H1 (cell line): ENCODE measurements around the gene PEAK3. TPM values are rescaled to one million over a fixed set of nuclear protein-coding genes. Genes with fewer than 3 reads are reported as not detected.

Experiments
- microRNA counts: library from miRNA; unstranded; fragments of <30 nt; microRNA quantifications from one replicate; lab custom pipeline; 2015
- microRNA-seq, 2 experiments: library from miRNA; unstranded; fragments of <30 nt; microRNA quantifications; one replicate each; pipeline versions ENCODE4 to v1.2.0, GENCODE V29; 2016 to 2020; ENCODE audit warnings: borderline microRNAs expressed in 2 of 2, borderline number of aligned reads in 2 of 2, borderline replicate concordance in 1 of 2
- polyA plus RNA-seq, 7 experiments: library from polyadenylated mRNA; depleted of rRNA in 3 of 7; stranded (reverse) in 5 of 7; unstranded in 2 of 7; fragments of >200 nt in 5 of 7; fragments of 200-250 nt in 2 of 7; gene quantifications; 1 replicate in 5 of 7; 2 replicates in 1 of 7; 4 replicates in 1 of 7; pipeline versions ENCODE4 v1.2.1 to v1.2.3, GENCODE V29; 2011 to 2013; ENCODE audit warnings: missing spikeins in 2 of 7, mixed read lengths in 2 of 7
- small RNA-seq: library from polyadenylated mRNA; stranded (forward); fragments of <200 nt; extraction: miRNeasy Mini kit (QIAGEN cat#:217004); gene quantifications from one replicate; pipeline ENCODE3, GENCODE V24; 2013; ENCODE audit not compliant: insufficient read depth
- total RNA-seq: library from RNA; stranded (reverse); fragmentation: NEBNext Ultra II Directional; extraction: Animal tissue kit (Norgen Biotek cat#: 25700); gene quantifications from 2 replicates; pipeline ENCODE4 v1.2.1, GENCODE V29; 2021

Gene PEAK3
- total and polyA plus RNA-seq, 2 of the 8 experiments (the other 6 are each of a cell fraction or from before 2014, with no cell fraction given) = not detected

MicroRNAs within 50 kb of the gene (microRNA counts, 767-probe panel; counts per million panel counts)
- microRNA hsa-miR-1227 (lab: Ali Mortazavi, UCI) = 879 counts per million, percentile 95 among the panel's probes with 10 or more counts

Small RNA genes lying within 50 kb of the gene (microRNA-seq; reads per million reads assigned to microRNA genes)
- gene MIR1227 (0.46 to 2.2 reads per million in 2 experiments), gene MIR4321 (0 reads per million in 2 experiments)

Small RNA genes lying within 50 kb of the gene (small RNA-seq; reads per million reads assigned to genes)
- 1.2 reads per million for gene MIR1227

Other genes with a start within 250 kb of the PEAK3 start
- gene MKNK2, start 230.9 kb downstream of the PEAK3 start, total RNA-seq = 163 and 174 TPM in 2 replicates
- 166 and 200 TPM in 2 replicates for gene MKNK2, start 230.9 kb downstream of the PEAK3 start, polyA plus RNA-seq (2011; rRNA removed)
- gene MOB3A, start 185.8 kb downstream of the PEAK3 start, total RNA-seq = 9.2 and 9.8 TPM in 2 replicates
- gene MOB3A, start 185.8 kb downstream of the PEAK3 start, polyA plus RNA-seq (2011; rRNA removed) = 9.6 and 10.2 TPM in 2 replicates
- 1.3 and 1.8 TPM in 2 replicates for gene IZUMO4, start 185.3 kb downstream of the PEAK3 start, total RNA-seq
- 1.9 and 2.3 TPM in 2 replicates for gene IZUMO4, start 185.3 kb downstream of the PEAK3 start, polyA plus RNA-seq (2011; rRNA removed)
- gene AP3D1, start 130.6 kb downstream of the PEAK3 start, total RNA-seq = 174 and 184 TPM in 2 replicates
- 161 and 227 TPM in 2 replicates for gene AP3D1, start 130.6 kb downstream of the PEAK3 start, polyA plus RNA-seq (2011; rRNA removed)
- 74.8 and 76.3 TPM in 2 replicates for gene DOT1L, start 118.2 kb downstream of the PEAK3 start, total RNA-seq
- 17.5 and 39.8 TPM in 2 replicates for gene DOT1L, start 118.2 kb downstream of the PEAK3 start, polyA plus RNA-seq (2011; rRNA removed)
- 135 TPM in 2 replicates for gene PLEKHJ1, start 45.8 kb downstream of the PEAK3 start, total RNA-seq
- gene PLEKHJ1, start 45.8 kb downstream of the PEAK3 start, polyA plus RNA-seq (2011; rRNA removed) = 187 and 235 TPM in 2 replicates
- gene SF3A2, start 45.4 kb downstream of the PEAK3 start, total RNA-seq = 142 and 146 TPM in 2 replicates
- gene SF3A2, start 45.4 kb downstream of the PEAK3 start, polyA plus RNA-seq (2011; rRNA removed) = 15.3 and 31.2 TPM in 2 replicates
- gene AMH, start 32.9 kb downstream of the PEAK3 start, total RNA-seq = 13.0 and 15.4 TPM in 2 replicates
- gene AMH, start 32.9 kb downstream of the PEAK3 start, polyA plus RNA-seq (2011; rRNA removed) = 10.5 and 19.3 TPM in 2 replicates
- gene JSRP1, start 25.8 kb downstream of the PEAK3 start, total RNA-seq = 0.56 and 1.7 TPM in 2 replicates
- 0.24 and 0.53 TPM in 2 replicates for gene JSRP1, start 25.8 kb downstream of the PEAK3 start, polyA plus RNA-seq (2011; rRNA removed)
- gene LINGO3, start 26.0 kb upstream of the PEAK3 start, total RNA-seq = 0.13 TPM in 1 of 2 replicates, not detected in the other
- gene LINGO3, start 26.0 kb upstream of the PEAK3 start, polyA plus RNA-seq (2011; rRNA removed) = 0.59 and 0.93 TPM in 2 replicates
- gene LSM7, start 46.4 kb upstream of the PEAK3 start, total RNA-seq = 228 and 238 TPM in 2 replicates
- gene LSM7, start 46.4 kb upstream of the PEAK3 start, polyA plus RNA-seq (2011; rRNA removed) = 1,335 and 1,623 TPM in 2 replicates
- 52.6 and 55.7 TPM in 2 replicates for gene SPPL2B, start 46.5 kb upstream of the PEAK3 start, total RNA-seq
- gene SPPL2B, start 46.5 kb upstream of the PEAK3 start, polyA plus RNA-seq (2011; rRNA removed) = 34.8 and 83.1 TPM in 2 replicates
- gene TMPRSS9, start 78.1 kb upstream of the PEAK3 start, total RNA-seq = 0.19 and 0.33 TPM in 2 replicates
- gene TMPRSS9, start 78.1 kb upstream of the PEAK3 start, polyA plus RNA-seq (2011; rRNA removed) = 0.15 and 0.33 TPM in 2 replicates
- gene TIMM13, start 145.4 kb upstream of the PEAK3 start, total RNA-seq = 275 and 277 TPM in 2 replicates
- 270 and 410 TPM in 2 replicates for gene TIMM13, start 145.4 kb upstream of the PEAK3 start, polyA plus RNA-seq (2011; rRNA removed)
- 177 and 179 TPM in 2 replicates for gene LMNB2, start 174.8 kb upstream of the PEAK3 start, total RNA-seq
- 287 and 360 TPM in 2 replicates for gene LMNB2, start 174.8 kb upstream of the PEAK3 start, polyA plus RNA-seq (2011; rRNA removed)
- 11.0 and 11.4 TPM in 2 replicates for gene GADD45B, start 194.0 kb upstream of the PEAK3 start, total RNA-seq
- gene GADD45B, start 194.0 kb upstream of the PEAK3 start, polyA plus RNA-seq (2011; rRNA removed) = 7.4 and 12.1 TPM in 2 replicates